AG10803 (cell line): ENCODE measurements around the gene USP7.
"Not testable (repeated sequence)": the region's sequence is repeated elsewhere in the genome, so short reads cannot be mapped to it uniquely, and the experiment has no call there.

Experiments
- DNase-seq: peaks from one replicate; pipeline ENCODE4 v3.0.0; 2010; ENCODE audit warnings: low read depth
- H3K4me3 ChIP-seq: 2 replicates; pipeline ENCODE4 v1.5.1; 2011; ENCODE audit warnings: mild to moderate bottlenecking, low read length, control low read depth
- TF ChIP-seq, protein P1 (sequence below): conservative IDR thresholded peaks from 2 replicates; pipeline ENCODE4 v1.5.1; 2011; ENCODE audit warnings: mild to moderate bottlenecking, low read length, control low read depth, inconsistent platforms

Gene USP7

DNA sequence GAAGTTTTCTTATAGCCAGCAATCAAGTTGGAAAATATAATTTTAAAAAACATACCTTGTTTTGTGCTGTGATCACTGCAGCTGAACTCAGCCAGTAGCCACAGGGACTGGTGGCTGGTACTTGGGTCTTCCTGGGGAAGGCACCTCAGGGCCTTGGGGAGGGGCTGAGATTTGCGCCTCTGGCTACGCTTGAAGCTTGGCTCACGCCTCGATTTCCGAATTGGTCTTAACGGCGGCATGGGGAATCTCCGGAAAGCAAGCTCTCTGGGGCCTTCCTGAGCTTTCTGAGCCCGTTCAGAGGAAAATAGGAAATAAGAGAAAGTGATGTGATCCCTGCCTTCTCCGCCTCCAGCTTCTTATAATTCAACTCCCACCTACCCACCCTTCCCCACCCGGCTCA lies 11.3 kb upstream of the USP7 start:
- DNase-seq, result no peak
- H3K4me3 ChIP-seq, result no peak overlapping the region
- TF ChIP-seq, protein P1, sequence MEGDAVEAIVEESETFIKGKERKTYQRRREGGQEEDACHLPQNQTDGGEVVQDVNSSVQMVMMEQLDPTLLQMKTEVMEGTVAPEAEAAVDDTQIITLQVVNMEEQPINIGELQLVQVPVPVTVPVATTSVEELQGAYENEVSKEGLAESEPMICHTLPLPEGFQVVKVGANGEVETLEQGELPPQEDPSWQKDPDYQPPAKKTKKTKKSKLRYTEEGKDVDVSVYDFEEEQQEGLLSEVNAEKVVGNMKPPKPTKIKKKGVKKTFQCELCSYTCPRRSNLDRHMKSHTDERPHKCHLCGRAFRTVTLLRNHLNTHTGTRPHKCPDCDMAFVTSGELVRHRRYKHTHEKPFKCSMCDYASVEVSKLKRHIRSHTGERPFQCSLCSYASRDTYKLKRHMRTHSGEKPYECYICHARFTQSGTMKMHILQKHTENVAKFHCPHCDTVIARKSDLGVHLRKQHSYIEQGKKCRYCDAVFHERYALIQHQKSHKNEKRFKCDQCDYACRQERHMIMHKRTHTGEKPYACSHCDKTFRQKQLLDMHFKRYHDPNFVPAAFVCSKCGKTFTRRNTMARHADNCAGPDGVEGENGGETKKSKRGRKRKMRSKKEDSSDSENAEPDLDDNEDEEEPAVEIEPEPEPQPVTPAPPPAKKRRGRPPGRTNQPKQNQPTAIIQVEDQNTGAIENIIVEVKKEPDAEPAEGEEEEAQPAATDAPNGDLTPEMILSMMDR, result no peak

DNA sequence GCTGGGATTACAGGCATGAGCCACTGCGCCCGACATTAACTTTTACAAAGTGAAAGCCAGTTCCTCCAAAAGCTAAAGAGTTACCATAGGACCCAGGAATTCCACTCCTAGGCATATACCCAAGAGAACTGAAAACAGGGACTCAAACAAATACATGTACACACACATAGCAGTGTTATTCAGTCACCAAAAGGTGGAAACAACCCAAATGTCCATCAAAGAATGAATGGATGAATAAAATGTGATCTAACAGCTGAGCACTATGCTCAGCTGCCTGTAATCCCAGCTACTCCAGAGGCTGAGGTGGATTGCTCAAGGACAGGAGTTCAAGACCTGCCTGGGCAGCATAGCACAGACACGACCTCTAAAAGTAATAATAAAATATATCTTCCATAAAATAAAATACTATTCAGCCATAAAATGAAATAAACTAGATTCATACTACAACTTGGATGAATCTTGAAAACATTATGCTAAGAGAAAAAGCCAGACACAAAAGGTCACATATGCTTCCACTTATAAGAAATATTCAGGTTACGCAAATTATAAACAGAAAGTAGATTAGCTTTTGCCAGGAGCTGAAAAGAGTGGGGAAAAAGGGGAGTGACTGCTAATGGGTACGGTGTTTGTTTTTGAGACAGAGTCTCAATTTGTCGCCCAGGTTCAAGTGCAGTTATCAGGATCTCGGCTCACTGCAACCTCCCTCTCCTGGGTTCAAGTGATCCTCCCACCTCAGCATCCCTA lies 9.3 kb upstream of the USP7 start:
- TF ChIP-seq, protein P1, result no peak
- peak; percentile 80 for DNase-seq
- no peak overlapping the region for H3K4me3 ChIP-seq

DNA sequence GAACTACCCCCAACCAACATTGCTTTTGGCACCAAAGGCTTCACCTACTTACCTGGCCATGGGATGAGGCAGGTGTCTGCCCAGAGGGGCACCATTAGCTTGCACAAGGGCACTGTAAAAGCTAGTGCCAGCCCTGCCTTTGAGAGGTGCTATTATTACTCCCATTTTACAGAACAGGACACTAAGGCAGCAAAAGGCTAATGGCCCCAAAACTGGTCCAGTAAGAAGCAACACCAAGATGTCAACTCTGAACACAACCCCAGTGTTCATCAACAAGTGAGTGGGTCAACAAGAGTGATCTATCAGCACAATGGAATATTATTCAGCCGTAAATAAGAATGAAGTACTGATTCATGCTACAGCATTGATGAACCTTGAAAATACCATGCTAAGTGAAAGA lies 7.7 kb upstream of the USP7 start:
- no peak for DNase-seq
- H3K4me3 ChIP-seq, result no peak overlapping the region
- TF ChIP-seq, protein P1, result no peak

DNA sequence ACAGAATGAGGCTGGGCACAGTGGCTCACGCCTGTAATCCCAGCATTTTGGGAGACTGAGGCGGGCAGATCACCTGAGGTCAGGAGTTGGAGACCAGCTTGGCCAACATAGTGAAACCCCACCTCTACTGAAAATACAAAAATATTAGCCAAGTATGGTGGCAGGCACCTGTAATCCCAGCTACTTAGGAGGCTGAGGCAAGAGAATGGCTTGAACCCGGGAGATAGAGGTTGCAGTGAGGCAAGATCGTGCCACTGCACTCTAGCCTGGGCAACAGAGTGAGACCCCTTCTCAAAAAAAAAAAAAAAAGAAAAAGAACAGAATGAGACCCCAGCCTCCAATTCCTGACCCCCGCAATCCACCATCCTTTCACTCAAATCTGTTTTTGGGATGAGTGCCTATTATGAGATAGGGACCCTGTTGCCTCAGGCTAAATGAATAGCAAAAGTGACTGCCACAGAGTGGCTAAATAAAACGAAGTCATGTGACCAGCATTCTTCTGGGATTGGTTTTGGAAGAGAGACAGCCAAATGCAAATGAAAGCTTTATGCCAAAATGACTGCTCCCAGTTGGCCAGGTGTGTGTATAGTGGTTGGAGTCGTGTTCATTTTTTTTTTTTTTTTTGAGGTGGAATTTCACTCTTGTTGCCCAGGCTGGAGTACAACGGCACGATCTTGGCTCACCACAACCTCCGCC lies 5.6 kb upstream of the USP7 start:
- not testable (repeated sequence) for DNase-seq, H3K4me3 ChIP-seq

DNA sequence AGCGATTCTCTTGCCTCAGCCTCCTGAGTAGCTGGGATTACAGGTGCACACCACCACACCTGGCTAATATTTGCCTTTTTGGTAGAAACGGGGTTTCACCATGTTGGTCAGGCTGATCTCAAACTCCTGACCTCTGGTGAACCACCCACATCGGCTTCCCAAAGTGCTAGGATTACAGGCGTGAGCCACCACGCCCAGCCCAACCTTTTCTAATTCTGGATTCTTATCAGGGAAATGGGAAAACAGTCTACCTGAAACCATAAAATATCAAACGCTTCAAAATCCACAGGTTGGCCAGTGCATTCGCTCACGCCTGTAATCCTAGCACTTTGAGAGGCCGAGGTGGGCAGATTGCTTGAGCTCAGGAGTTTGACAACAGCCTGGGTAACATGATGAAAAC lies 4.3 kb upstream of the USP7 start:
- DNase-seq, H3K4me3 ChIP-seq: not testable (repeated sequence)

DNA sequence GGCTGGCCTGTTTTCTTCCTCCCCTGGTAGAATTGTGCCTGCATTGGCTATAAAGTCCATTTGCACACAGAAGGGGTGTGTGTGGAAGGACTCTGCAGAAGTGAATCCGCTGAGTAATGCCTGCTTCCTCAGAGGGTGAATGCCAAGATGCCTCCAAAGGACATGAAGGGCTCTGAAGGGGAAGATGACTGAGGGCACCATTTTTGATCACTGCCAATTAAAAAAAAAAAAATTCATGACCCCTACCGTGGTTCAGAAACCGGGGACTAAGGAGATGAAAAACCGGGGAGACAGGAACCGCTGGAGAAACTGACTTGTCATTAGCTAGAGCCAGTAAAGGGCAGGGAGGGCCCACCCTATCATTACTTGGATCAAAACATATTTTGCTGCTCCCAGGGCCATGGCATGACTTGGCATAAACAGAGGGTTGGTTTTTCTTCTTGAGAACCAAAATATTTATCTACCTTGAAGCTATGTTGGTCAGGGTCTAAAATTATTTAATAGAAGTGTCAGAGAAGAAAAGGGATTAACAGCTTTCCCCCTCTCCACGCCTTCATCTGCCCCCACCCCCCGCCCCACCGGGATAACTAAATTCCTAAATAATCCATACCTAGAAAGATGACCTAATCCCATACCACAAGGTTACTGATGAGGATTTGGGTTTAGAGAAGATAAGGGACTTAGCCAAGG lies 3.6 kb upstream of the USP7 start:
- H3K4me3 ChIP-seq, result no peak overlapping the region
- TF ChIP-seq, protein P1, result no peak
- no peak for DNase-seq

DNA sequence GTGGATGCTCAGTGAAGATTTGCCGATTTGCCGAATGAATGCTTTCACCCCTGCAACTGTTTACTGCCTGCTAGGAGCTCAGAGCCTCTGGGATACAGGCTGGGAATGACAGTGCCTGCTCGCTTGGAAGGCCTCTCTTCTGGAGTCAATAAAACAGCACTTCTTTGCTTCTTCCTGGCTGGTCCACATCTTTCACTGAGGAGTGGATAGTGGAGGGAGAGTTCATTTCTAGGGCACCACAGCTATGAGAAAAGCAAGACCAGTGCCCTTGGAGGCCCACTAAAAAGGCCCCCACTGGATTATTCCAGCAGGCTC lies 3.1 kb upstream of the USP7 start:
- TF ChIP-seq, protein P1, result no peak
- no peak overlapping the region for H3K4me3 ChIP-seq

DNA sequence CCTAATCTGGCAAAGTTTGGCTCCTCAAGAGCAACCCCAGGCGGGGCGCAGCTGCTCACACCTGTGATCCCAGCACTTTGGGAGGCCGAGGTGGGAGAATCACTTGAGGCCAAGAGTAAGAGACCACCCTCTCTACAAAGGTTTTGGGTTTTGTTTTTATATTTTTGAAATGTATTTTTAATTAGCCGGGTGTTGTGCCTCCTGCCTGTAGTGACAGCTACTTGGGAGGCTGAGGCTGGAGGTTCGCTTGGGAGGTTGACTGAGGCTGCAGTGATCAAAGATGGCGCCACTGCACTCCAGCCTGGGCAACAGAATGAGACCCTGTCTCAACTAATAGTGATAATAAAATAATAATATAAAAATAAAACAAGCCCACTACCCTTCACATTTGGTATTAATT lies 756 bp upstream of the USP7 start:
- TF ChIP-seq, protein P1, result 0 out of 2 replicates have a peak, but pooled peaks have one; percentile 0
- H3K4me3 ChIP-seq, result peak overlapping the region; percentile 63
- no peak for DNase-seq

More for the DNA sequence above, 3.1 kb upstream of the USP7 start:
- DNase-seq, result no peak
